GM18499 (cell line): ENCODE measurements around the gene DNAH7.

Source experiments
- ATAC-seq: cut with Tn5 transposase; IDR thresholded peaks from one replicate; pipeline ENCODE4 v1.9.1; 2021; ENCODE audit warnings: moderate number of reproducible peaks; ENCODE audit not compliant: insufficient read depth, unreplicated experiment

Gene DNAH7

GRCh38 chr2:196080526-196080925 is 11.9 kb upstream of the DNAH7 start:
- no peak for ATAC-seq

- ATAC-seq: no peak
These were observed 10.4 kb upstream of the DNAH7 start for GRCh38 chr2:196079052-196079451.

- no peak for ATAC-seq
These were observed 9.2 kb upstream of the DNAH7 start for GRCh38 chr2:196077821-196078220.

- ATAC-seq: no peak
These were observed 8.3 kb upstream of the DNAH7 start for GRCh38 chr2:196076778-196077568.

GRCh38 chr2:196075196-196075595 is 6.6 kb upstream of the DNAH7 start:
- no peak for ATAC-seq

- ATAC-seq: no peak
These were observed 6.0 kb upstream of the DNAH7 start for GRCh38 chr2:196074631-196075030.

- ATAC-seq: no peak
These were observed 4.9 kb upstream of the DNAH7 start for GRCh38 chr2:196073521-196073920.

- ATAC-seq: no peak
These were observed 1.6 kb downstream of the DNAH7 start for GRCh38 chr2:196067088-196067382.

- ATAC-seq: no peak
These were observed 2.1 kb downstream of the DNAH7 start for GRCh38 chr2:196066291-196067087.

GRCh38 chr2:196063773-196064172 is 4.9 kb downstream of the DNAH7 start:
- ATAC-seq: no peak

GRCh38 chr2:196059491-196059960 is 9.1 kb downstream of the DNAH7 start:
- no peak for ATAC-seq

GRCh38 chr2:196054631-196055030 is 14.0 kb downstream of the DNAH7 start:
- no peak for ATAC-seq

GRCh38 chr2:196046123-196046917 is 22.3 kb downstream of the DNAH7 start:
- ATAC-seq: no peak

- ATAC-seq: no peak
These were observed 26.9 kb downstream of the DNAH7 start for GRCh38 chr2:196041786-196042185.

GRCh38 chr2:196040218-196040617 is 28.4 kb downstream of the DNAH7 start:
- no peak for ATAC-seq

GRCh38 chr2:196036442-196036841 is 32.2 kb downstream of the DNAH7 start:
- no peak for ATAC-seq

- ATAC-seq: no peak
These were observed 50.6 kb downstream of the DNAH7 start for GRCh38 chr2:196018037-196018436.

GRCh38 chr2:196012314-196012713 is 56.3 kb downstream of the DNAH7 start:
- ATAC-seq: no peak

- no peak for ATAC-seq
These were observed 68.1 kb downstream of the DNAH7 start for GRCh38 chr2:196000551-196000950.

- ATAC-seq: no peak
These were observed 70.6 kb downstream of the DNAH7 start for GRCh38 chr2:195998070-195998469.

GRCh38 chr2:195995499-195995898 is 73.1 kb downstream of the DNAH7 start:
- no peak for ATAC-seq
